GM23248 (cell line): Measurements from ENCODE around the gene NUP93.

ENCODE experiments used
- EZH2 ChIP-seq: fragments of 200-600 bp; sonication (generic); IDR thresholded peaks from 2 replicates; pipeline ENCODE4 v1.6.1; 2018; ENCODE audit warnings: antibody characterized with exemption, mild to moderate bottlenecking; ENCODE audit not compliant: insufficient read depth, poor library complexity, severe bottlenecking
- EZH2phosphoT487 ChIP-seq: fragments of 200-600 bp; sonication (generic); IDR thresholded peaks from 2 replicates; pipeline ENCODE4 v1.6.1; 2018; ENCODE audit warnings: antibody characterized with exemption, moderate library complexity, mild to moderate bottlenecking, low read depth; ENCODE audit not compliant: insufficient read depth

DNA sequence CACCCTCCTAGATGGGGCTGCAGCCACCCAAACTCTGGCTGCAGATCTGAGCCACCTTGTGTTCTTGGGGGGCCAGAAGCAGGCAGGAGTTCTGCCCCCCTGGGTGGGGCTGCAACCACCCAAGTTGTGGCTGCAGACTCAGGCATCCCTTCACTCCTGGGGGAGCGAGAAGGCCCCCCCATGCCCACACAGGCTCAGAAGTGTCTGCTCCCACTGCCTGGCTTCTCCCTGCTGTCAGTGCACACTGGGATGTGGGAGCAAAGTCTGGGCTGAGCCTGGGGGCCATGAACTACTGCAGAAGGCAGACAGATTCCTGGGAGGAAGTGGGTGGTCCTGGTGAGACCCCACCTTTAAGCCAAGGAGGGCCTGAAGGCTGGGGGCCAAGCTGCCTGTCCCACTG, 34.7 kb upstream of the NUP93 start:
- TF ChIP-seq EZH2 (no peak), EZH2phosphoT487 (no peak)
